PFSK-1 (cell line): ENCODE data around the gene ATG9B. TPM values are rescaled to one million over a fixed set of nuclear protein-coding genes. Genes with fewer than 3 reads are reported as not detected.

Experiments used
- FOXP2 ChIP-seq: optimal IDR thresholded peaks from 2 replicates; pipeline ENCODE3; 2011; ENCODE audit warnings: borderline replicate concordance, control low read depth, inconsistent platforms; ENCODE audit not compliant: insufficient read depth; ENCODE audit errors: extremely low read length, extremely low read depth
- POLR2AphosphoS5 ChIP-seq: IDR thresholded peaks from 2 replicates; pipeline ENCODE4 v1.6.1; 2012; ENCODE audit warnings: low read depth, mild to moderate bottlenecking, control low read depth, low read length, moderate library complexity
- SIN3A ChIP-seq: IDR thresholded peaks from 2 replicates; pipeline ENCODE4 v1.6.1; 2012; ENCODE audit warnings: mild to moderate bottlenecking, low read length, moderate library complexity, borderline replicate concordance; ENCODE audit not compliant: insufficient read depth
- TAF1 ChIP-seq: IDR thresholded peaks from 2 replicates; pipeline ENCODE4 v1.6.1; 2012; ENCODE audit warnings: low read length, control low read depth, borderline replicate concordance; ENCODE audit not compliant: insufficient read depth
- polyA plus RNA-seq: library from polyadenylated mRNA; unstranded; fragments of >200 nt; gene quantifications from one replicate; pipeline ENCODE4 v1.2.1, GENCODE V29; 2012; ENCODE audit warnings: low read depth, missing spikeins; ENCODE audit not compliant: insufficient read length
- TF ChIP-seq, protein P1 (sequence below), 2 experiments: IDR thresholded peaks; 2 replicates each; pipeline versions ENCODE4 v1.6.1 to v1.8.0; 2011 to 2012; ENCODE audit warnings: low read depth in 2 of 2, low read length in 2 of 2, control low read depth in 1 of 2, inconsistent platforms in 1 of 2, mild to moderate bottlenecking in 1 of 2, moderate library complexity in 1 of 2; ENCODE audit not compliant: insufficient read depth in 1 of 2

The ATG9B gene, protein sequence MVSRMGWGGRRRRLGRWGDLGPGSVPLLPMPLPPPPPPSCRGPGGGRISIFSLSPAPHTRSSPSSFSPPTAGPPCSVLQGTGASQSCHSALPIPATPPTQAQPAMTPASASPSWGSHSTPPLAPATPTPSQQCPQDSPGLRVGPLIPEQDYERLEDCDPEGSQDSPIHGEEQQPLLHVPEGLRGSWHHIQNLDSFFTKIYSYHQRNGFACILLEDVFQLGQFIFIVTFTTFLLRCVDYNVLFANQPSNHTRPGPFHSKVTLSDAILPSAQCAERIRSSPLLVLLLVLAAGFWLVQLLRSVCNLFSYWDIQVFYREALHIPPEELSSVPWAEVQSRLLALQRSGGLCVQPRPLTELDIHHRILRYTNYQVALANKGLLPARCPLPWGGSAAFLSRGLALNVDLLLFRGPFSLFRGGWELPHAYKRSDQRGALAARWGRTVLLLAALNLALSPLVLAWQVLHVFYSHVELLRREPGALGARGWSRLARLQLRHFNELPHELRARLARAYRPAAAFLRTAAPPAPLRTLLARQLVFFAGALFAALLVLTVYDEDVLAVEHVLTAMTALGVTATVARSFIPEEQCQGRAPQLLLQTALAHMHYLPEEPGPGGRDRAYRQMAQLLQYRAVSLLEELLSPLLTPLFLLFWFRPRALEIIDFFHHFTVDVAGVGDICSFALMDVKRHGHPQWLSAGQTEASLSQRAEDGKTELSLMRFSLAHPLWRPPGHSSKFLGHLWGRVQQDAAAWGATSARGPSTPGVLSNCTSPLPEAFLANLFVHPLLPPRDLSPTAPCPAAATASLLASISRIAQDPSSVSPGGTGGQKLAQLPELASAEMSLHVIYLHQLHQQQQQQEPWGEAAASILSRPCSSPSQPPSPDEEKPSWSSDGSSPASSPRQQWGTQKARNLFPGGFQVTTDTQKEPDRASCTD
- polyA plus RNA-seq: 10.3 TPM

- TF ChIP-seq, protein P1, sequence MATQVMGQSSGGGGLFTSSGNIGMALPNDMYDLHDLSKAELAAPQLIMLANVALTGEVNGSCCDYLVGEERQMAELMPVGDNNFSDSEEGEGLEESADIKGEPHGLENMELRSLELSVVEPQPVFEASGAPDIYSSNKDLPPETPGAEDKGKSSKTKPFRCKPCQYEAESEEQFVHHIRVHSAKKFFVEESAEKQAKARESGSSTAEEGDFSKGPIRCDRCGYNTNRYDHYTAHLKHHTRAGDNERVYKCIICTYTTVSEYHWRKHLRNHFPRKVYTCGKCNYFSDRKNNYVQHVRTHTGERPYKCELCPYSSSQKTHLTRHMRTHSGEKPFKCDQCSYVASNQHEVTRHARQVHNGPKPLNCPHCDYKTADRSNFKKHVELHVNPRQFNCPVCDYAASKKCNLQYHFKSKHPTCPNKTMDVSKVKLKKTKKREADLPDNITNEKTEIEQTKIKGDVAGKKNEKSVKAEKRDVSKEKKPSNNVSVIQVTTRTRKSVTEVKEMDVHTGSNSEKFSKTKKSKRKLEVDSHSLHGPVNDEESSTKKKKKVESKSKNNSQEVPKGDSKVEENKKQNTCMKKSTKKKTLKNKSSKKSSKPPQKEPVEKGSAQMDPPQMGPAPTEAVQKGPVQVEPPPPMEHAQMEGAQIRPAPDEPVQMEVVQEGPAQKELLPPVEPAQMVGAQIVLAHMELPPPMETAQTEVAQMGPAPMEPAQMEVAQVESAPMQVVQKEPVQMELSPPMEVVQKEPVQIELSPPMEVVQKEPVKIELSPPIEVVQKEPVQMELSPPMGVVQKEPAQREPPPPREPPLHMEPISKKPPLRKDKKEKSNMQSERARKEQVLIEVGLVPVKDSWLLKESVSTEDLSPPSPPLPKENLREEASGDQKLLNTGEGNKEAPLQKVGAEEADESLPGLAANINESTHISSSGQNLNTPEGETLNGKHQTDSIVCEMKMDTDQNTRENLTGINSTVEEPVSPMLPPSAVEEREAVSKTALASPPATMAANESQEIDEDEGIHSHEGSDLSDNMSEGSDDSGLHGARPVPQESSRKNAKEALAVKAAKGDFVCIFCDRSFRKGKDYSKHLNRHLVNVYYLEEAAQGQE (IDR thresholded peaks at IDR 0.05; ENCODE audit: insufficient read depth in 1 of 2, low read depth in 2 of 2, low read length in 2 of 2): no peak
- TF ChIP-seq FOXP2 (no peak), SIN3A (no peak), POLR2AphosphoS5 (no peak), TAF1 (no peak)
Observed at GRCh38 chr7:151024435-151025056, at the start of gene ATG9B. Gene ATG9B (minus strand): TSS chr7:151024494. CDS start chr7:151024423, 71 bp downstream.

GRCh38 chr7:151073990-151074389 is 49.7 kb upstream of the ATG9B start:
- no peak for TF ChIP-seq FOXP2
- TF ChIP-seq TAF1: no peak

DNA sequence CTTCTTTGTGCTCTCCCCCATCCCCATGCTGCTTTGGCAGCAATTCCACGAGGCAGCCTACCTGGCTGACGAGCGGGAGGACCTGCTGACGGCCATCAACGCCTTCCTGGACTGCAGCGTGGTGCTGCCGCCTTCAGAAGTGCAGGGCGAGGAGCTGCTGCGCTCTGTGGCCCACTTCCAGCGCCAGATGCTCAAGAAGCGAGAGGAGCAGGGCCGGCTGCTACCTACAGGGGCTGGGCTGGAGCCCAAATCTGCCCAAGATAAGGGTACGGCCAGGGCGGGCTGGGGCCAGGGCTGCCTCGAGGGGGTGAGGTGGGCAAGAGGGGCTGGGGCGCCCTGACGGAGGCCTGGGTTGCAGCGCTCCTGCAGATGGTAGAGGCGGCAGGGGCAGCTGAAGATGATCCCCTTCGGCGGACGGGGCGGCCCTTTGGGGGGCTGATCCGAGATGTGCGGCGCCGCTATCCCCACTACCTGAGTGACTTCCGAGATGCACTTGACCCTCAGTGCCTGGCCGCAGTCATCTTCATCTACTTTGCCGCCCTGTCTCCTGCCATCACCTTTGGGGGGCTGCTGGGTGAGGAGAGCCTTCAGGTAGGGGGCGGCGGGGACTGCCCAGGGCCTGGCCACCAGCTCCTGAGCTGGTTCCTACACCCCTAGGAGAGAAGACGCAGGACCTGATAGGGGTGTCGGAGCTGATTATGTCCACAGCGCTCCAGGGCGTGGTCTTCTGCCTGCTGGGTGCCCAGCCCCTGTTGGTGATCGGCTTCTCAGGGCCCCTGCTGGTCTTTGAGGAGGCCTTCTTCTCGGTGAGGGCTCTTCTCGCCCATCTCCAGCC is 47.0 kb upstream of the ATG9B start:
- TF ChIP-seq, protein P1 (IDR thresholded peaks at IDR 0.05; ENCODE audit: insufficient read depth in 1 of 2, low read depth in 2 of 2, low read length in 2 of 2): no peak
- TF ChIP-seq TAF1 (no peak), FOXP2 (no peak), POLR2AphosphoS5 (no peak), SIN3A (no peak)

DNA sequence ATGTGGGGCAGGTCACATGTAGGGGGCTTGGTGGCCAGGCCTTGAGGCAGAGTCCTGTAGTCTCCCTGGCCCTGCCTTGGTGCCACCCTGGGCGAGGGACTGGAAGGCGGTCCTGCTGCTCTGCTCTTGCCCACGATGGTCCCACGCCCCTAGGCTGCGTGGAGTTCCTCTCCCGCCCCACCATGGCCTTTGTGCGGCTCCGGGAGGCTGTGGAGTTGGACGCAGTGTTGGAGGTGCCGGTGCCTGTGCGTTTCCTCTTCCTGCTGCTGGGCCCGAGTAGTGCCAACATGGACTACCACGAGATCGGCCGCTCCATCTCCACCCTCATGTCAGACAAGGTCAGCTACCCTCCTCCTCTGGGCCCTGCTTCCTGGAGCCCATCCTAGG is 46.3 kb upstream of the ATG9B start:
- no peak for TF ChIP-seq TAF1

GRCh38 chr7:151069841-151070573 is 45.7 kb upstream of the ATG9B start:
- TF ChIP-seq TAF1 (no peak), SIN3A (no peak), POLR2AphosphoS5 (no peak)
- TF ChIP-seq, protein P1 (IDR thresholded peaks at IDR 0.05; ENCODE audit: insufficient read depth in 1 of 2, low read depth in 2 of 2, low read length in 2 of 2): no peak
